Measurements from ENCODE around the gene STEAP2.

DNA sequence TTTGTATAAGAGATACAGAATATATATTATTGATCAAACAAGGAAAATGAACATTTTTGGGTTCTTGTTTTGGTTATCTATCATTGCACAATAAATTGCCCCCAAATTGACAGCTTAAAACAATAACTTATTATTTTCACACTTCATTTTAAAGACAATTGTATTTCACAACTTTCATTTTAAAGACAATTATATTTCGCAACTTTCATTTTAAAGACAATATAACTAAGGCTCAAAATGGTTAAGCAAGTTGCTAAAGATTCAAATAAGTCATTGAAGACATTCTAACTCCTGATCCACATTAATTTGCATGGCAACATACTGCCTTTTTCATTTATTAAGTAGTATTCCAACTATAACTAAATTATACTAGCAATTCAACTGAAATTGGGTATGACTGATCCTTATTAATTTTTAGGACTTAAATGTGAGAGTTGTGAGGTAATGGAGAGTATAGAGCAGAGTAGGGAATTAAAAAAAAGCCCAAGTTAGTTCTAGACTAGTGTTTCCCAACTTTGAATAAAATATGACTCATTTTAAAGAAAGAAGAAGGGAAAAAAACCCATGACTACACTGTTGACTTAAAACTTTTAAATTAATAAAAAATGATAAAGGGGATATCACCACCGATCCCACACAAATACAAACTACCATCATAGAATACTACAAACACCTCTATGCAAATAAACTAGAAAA lies 9.9 kb upstream of the STEAP2 start:
- TF ChIP-seq POLR2A (IDR thresholded peaks at IDR 0.05), result no peak
- TF ChIP-seq EP300 (IDR thresholded peaks at IDR 0.05), result no peak

All from ovary (tissue), 1 donor.